ENCODE measurements around the gene ZBTB3.

DNA sequence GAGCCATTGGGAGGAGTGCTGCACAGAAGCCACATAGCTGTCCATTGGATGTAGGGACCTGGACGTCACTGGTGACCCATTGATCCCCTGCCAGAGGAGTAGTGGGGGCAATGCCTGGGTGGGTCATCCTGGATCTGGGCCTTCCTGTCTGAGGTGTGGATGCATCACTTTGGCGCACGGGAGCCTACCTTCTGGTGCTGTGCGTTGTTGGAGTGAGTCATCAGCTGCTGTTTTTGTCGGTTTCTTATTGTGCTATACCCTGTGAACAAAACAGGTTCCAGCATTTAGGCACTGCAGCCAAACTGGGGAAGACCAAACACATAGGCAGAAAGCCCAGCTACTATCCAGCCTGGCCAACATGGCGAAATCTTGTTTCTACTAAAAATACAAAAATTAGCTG is 20.4 kb upstream of the ZBTB3 start:
- no peak for TF ChIP-seq EZH2 (IDR thresholded peaks at IDR 0.05; ENCODE audit: insufficient read depth, low read length)
- TF ChIP-seq, protein P1, sequence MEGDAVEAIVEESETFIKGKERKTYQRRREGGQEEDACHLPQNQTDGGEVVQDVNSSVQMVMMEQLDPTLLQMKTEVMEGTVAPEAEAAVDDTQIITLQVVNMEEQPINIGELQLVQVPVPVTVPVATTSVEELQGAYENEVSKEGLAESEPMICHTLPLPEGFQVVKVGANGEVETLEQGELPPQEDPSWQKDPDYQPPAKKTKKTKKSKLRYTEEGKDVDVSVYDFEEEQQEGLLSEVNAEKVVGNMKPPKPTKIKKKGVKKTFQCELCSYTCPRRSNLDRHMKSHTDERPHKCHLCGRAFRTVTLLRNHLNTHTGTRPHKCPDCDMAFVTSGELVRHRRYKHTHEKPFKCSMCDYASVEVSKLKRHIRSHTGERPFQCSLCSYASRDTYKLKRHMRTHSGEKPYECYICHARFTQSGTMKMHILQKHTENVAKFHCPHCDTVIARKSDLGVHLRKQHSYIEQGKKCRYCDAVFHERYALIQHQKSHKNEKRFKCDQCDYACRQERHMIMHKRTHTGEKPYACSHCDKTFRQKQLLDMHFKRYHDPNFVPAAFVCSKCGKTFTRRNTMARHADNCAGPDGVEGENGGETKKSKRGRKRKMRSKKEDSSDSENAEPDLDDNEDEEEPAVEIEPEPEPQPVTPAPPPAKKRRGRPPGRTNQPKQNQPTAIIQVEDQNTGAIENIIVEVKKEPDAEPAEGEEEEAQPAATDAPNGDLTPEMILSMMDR (IDR thresholded peaks at IDR 0.05; ENCODE audit: insufficient read depth, low read depth, low read length), result no peak
